Measurements from ENCODE around the gene KLF7. TPM values are rescaled to one million over a fixed set of nuclear protein-coding genes. Genes with fewer than 3 reads are reported as not detected.

Gene KLF7
- total RNA-seq, 1 donor from 2014 or later: 120 TPM

GRCh38 chr2:207151048-207151447 lies 14.7 kb downstream of the KLF7 start:
- H3K36me3 Mint-ChIP-seq (ENCODE audit: low read depth, unreplicated experiment): peaks cover 35% of the 10 kb centered on the region
- H3K9me3 Mint-ChIP-seq (ENCODE audit: unreplicated experiment): no peaks in the 10 kb centered on the region
- no peak for DNase-seq (ENCODE audit: low spot score)
- H3K4me3 Mint-ChIP-seq (ENCODE audit: unreplicated experiment): no peak overlapping the region
- no peak for TF ChIP-seq CTCF (IDR thresholded peaks at IDR 0.05; ENCODE audit: unreplicated experiment)
- H3K4me1 Mint-ChIP-seq (ENCODE audit: unreplicated experiment): peaks cover 88% of the 10 kb centered on the region
- no peak overlapping the region for H3K27ac Mint-ChIP-seq (ENCODE audit: unreplicated experiment)
- H3K27me3 Mint-ChIP-seq (ENCODE audit: unreplicated experiment): peaks cover 6% of the 10 kb centered on the region

GRCh38 chr2:207150284-207150683 lies 15.5 kb downstream of the KLF7 start:
- no peak for DNase-seq (ENCODE audit: low spot score)
- H3K4me3 Mint-ChIP-seq (ENCODE audit: unreplicated experiment): no peak overlapping the region
- H3K27me3 Mint-ChIP-seq (ENCODE audit: unreplicated experiment): peaks cover 6% of the 10 kb centered on the region
- H3K36me3 Mint-ChIP-seq (ENCODE audit: low read depth, unreplicated experiment): peaks cover 37% of the 10 kb centered on the region
- no peaks in the 10 kb centered on the region for H3K9me3 Mint-ChIP-seq (ENCODE audit: unreplicated experiment)
- no peak for TF ChIP-seq CTCF (IDR thresholded peaks at IDR 0.05; ENCODE audit: unreplicated experiment)
- no peak overlapping the region for H3K27ac Mint-ChIP-seq (ENCODE audit: unreplicated experiment)
- peaks cover 88% of the 10 kb centered on the region for H3K4me1 Mint-ChIP-seq (ENCODE audit: unreplicated experiment)

GRCh38 chr2:207149249-207150213 lies 16.2 kb downstream of the KLF7 start:
- no peak overlapping the region for H3K27ac Mint-ChIP-seq (ENCODE audit: unreplicated experiment)
- H3K4me1 Mint-ChIP-seq (ENCODE audit: unreplicated experiment): peaks cover 88% of the 10 kb centered on the region

GRCh38 chr2:207148020-207148419 lies 17.7 kb downstream of the KLF7 start:
- Mint-ChIP-seq H3K27ac (ENCODE audit: unreplicated experiment) (no peak overlapping the region), H3K4me3 (ENCODE audit: unreplicated experiment) (no peak overlapping the region), H3K4me1 (ENCODE audit: unreplicated experiment) (peaks cover 89% of the 10 kb centered on the region), H3K9me3 (ENCODE audit: unreplicated experiment) (no peaks in the 10 kb centered on the region), H3K27me3 (ENCODE audit: unreplicated experiment) (peaks cover 11% of the 10 kb centered on the region), H3K36me3 (ENCODE audit: low read depth, unreplicated experiment) (peaks cover 29% of the 10 kb centered on the region)
- DNase-seq (ENCODE audit: low spot score): no peak
- no peak for TF ChIP-seq CTCF (IDR thresholded peaks at IDR 0.05; ENCODE audit: unreplicated experiment)

More at GRCh38 chr2:207149249-207150213, 16.2 kb downstream of the KLF7 start:
- DNase-seq (ENCODE audit: low spot score): no peak
- H3K27me3 Mint-ChIP-seq (ENCODE audit: unreplicated experiment): peaks cover 6% of the 10 kb centered on the region
- no peak for TF ChIP-seq CTCF (IDR thresholded peaks at IDR 0.05; ENCODE audit: unreplicated experiment)
- H3K36me3 Mint-ChIP-seq (ENCODE audit: low read depth, unreplicated experiment): peaks cover 33% of the 10 kb centered on the region
- H3K4me3 Mint-ChIP-seq (ENCODE audit: unreplicated experiment): peak overlapping the region; percentile 48
- H3K9me3 Mint-ChIP-seq (ENCODE audit: unreplicated experiment): no peaks in the 10 kb centered on the region

Data from endothelial cell (in vitro differentiated cells).